ENCODE data around the gene PLEK2.
"Not testable (repeated sequence)": the region's sequence is repeated elsewhere in the genome, so short reads cannot be mapped to it uniquely, and the experiment has no call there.

Gene PLEK2

DNA sequence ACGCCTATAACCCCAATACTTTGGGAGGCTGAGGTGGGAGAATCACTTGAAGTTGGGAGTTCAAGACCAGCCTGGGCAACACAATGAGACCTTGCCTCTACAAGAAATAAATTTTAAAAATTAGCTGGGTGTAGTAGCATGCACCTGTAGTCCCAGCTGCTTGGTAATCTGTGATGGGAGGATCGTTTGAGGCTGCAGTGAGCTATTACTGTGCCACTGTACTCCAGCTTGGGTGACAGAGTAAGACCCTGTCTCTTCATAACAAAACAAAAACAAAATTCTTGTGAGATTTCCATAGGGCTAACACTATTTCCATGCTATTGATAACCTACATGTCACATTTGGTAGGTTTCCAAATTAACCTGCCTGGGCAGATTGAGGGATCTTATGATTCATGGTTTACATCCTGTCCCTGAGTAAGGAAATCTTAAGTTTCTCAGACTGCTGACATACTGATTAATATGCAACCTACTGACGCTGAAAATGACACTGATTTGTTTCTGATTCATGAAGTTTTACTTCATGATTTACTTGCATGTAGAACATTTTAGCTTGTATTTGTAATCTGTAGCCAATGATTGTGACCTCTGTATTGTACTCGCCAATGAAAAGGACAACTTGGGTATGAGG, 68.2 kb downstream of the PLEK2 start:
- DNase-seq: no peak
- Histone ChIP-seq H3K4me3 (ENCODE audit: insufficient read depth, low read depth, low read length, poor library complexity, severe bottlenecking) (no peak overlapping the region), H3K27ac (ENCODE audit: insufficient read depth, low read length, poor library complexity, severe bottlenecking) (no peak overlapping the region), H3K36me3 (ENCODE audit: control insufficient read depth, insufficient read depth, low read length) (peaks cover 36% of the 10 kb centered on the region), H3K9me3 (ENCODE audit: control insufficient read depth, low read length) (no peaks in the 10 kb centered on the region), H3K4me1 (ENCODE audit: control insufficient read depth, insufficient read depth, low read length, poor library complexity, severe bottlenecking) (no peaks in the 10 kb centered on the region), H3K27me3 (replicated peaks; ENCODE audit: control insufficient read depth, insufficient read depth, low read length, poor library complexity, severe bottlenecking) (no peaks in the 10 kb centered on the region)

DNA sequence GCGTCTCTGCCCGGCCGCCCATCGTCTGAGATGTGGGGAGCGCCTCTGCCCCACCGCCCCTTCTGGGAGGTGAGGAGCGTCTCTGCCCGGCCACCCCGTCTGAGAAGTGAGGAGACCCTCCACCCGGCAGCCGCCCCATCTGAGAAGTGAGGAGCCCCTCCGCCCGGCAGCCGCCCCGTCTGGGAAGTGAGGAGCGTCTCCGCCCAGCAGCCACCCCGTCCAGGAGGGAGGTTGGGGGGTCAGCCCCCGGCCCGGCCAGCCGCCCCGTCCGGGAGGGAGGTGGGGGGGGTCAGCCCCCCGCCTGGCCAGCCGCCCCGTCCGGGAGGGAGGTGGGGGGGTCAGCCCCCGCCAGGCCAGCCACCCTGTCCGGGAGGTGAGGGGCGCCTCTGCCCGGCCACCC, 70.7 kb downstream of the PLEK2 start:
- H3K4me1 ChIP-seq (ENCODE audit: control insufficient read depth, insufficient read depth, low read length, poor library complexity, severe bottlenecking); H3K27ac ChIP-seq (ENCODE audit: insufficient read depth, low read length, poor library complexity, severe bottlenecking); H3K4me3 ChIP-seq (ENCODE audit: insufficient read depth, low read depth, low read length, poor library complexity, severe bottlenecking); H3K9me3 ChIP-seq (ENCODE audit: control insufficient read depth, low read length); DNase-seq; H3K27me3 ChIP-seq (replicated peaks; ENCODE audit: control insufficient read depth, insufficient read depth, low read length, poor library complexity, severe bottlenecking): not testable (repeated sequence)
- H3K36me3 ChIP-seq (ENCODE audit: control insufficient read depth, insufficient read depth, low read length): peaks cover 45% of the 10 kb centered on the region

All from effector memory CD4-positive, alpha-beta T cell (primary cell).